A673 (cell line): ENCODE data around the gene AUH. TPM values are rescaled to one million over a fixed set of nuclear protein-coding genes. Genes with fewer than 3 reads are reported as not detected.

ENCODE experiments used
- BruUV-seq: library from RNA; stranded (reverse); fragments of 400-500 nt; replicated peaks from 2 replicates; lab custom pipeline; 2021; lab: Mats Ljungman, UMichigan
- CTCF ChIA-PET: fragments of 300-600 bp; sonication (Branson Sonifier 250); formaldehyde crosslinking; loops from one replicate; lab custom pipeline; 2022; ENCODE audit warnings: antibody characterized with exemption; lab: Charles Lee
- POLR2A ChIA-PET: fragments of 300-600 bp; sonication (Branson Sonifier 250); formaldehyde crosslinking; loops from one replicate; lab custom pipeline; 2022; ENCODE audit warnings: antibody characterized with exemption; ENCODE audit not compliant: low non-redundant PET; lab: Charles Lee
- DNase-seq: peaks from one replicate; pipeline ENCODE4 v3.0.0-alpha.2; 2015; ENCODE audit warnings: low spot score
- H3K27ac ChIP-seq: fragments of 200-600 bp; sonication (generic); 2 replicates; pipeline ENCODE4 v1.5.1; 2016; ENCODE audit warnings: mixed run types, low read depth, mild to moderate bottlenecking, mixed read lengths, antibody characterized with exemption, low read length; ENCODE audit not compliant: poor library complexity, severe bottlenecking
- H3K27me3 ChIP-seq: fragments of 200-600 bp; sonication (generic); replicated peaks from 2 replicates; pipeline ENCODE4 v1.6.1; 2017; ENCODE audit warnings: mixed run types, low read depth, mild to moderate bottlenecking, mixed read lengths, antibody characterized with exemption, low read length; ENCODE audit not compliant: insufficient read depth, poor library complexity
- H3K36me3 ChIP-seq: fragments of 200-600 bp; sonication (generic); 2 replicates; pipeline ENCODE4 v1.6.1; 2016; ENCODE audit warnings: mixed run types, mild to moderate bottlenecking, mixed read lengths, antibody characterized with exemption, low read length; ENCODE audit not compliant: insufficient read depth, poor library complexity, severe bottlenecking
- H3K4me1 ChIP-seq: fragments of 200-600 bp; sonication (generic); 2 replicates; pipeline ENCODE4 v1.6.1; 2017; ENCODE audit warnings: mixed run types, mild to moderate bottlenecking, mixed read lengths, antibody characterized with exemption, low read length; ENCODE audit not compliant: insufficient read depth, poor library complexity, severe bottlenecking
- H3K4me3 ChIP-seq: fragments of 200-600 bp; sonication (generic); 2 replicates; pipeline ENCODE4 v1.5.1; 2016; ENCODE audit warnings: low read depth, mixed run types, mild to moderate bottlenecking, mixed read lengths, low read length; ENCODE audit not compliant: poor library complexity, severe bottlenecking
- H3K9me3 ChIP-seq: fragments of 200-600 bp; sonication (generic); 2 replicates; pipeline ENCODE4 v1.6.1; 2016; ENCODE audit warnings: mixed run types, low read depth, mild to moderate bottlenecking, mixed read lengths, antibody characterized with exemption, low read length; ENCODE audit not compliant: poor library complexity, severe bottlenecking
- CTCF ChIP-seq: fragments of 300-800, 200-600 bp; sonication (generic); conservative IDR thresholded peaks from 2 replicates; pipeline ENCODE4 v1.5.1; 2017; ENCODE audit warnings: low read depth, mild to moderate bottlenecking, antibody characterized with exemption, low read length, moderate library complexity, mixed read lengths
- EZH2 ChIP-seq: fragments of 200-600 bp; sonication (generic); IDR thresholded peaks from 2 replicates; pipeline ENCODE4 v1.6.1; 2017; ENCODE audit warnings: borderline replicate concordance, low read depth, mild to moderate bottlenecking, mixed read lengths, antibody characterized with exemption, low read length; ENCODE audit not compliant: poor library complexity, severe bottlenecking
- intact Hi-C: fragments of 100-400 bp; cut with micrococcal nuclease; formaldehyde crosslinking; loops from one replicate; pipeline ENCODE4 v1.10.0; 2022; ENCODE audit not compliant: unreplicated experiment
- total RNA-seq: library from RNA; stranded (reverse); gene quantifications from 2 replicates; pipeline ENCODE4 v1.2.3, GENCODE V29; 2021

Gene AUH
- total RNA-seq, 1 experiment from 2014 or later = 12.3 TPM

- Histone ChIP-seq H3K27me3 (no peaks in the 10 kb centered on the region), H3K4me3 (no peak overlapping the region), H3K4me1 (no peaks in the 10 kb centered on the region), H3K9me3 (no peaks in the 10 kb centered on the region), H3K36me3 (no peaks in the 10 kb centered on the region), H3K27ac (no peak overlapping the region)
- DNase-seq = no peak
- CTCF ChIA-PET = no interaction called here
- no peak for TF ChIP-seq EZH2
- no peak for TF ChIP-seq CTCF
- POLR2A ChIA-PET = no interaction called here
- no TSS peak for BruUV-seq
- intact Hi-C loops = no loop called here
Observed at GRCh38 chr9:91282292-91282691, 79.4 kb downstream of the AUH start.

GRCh38 chr9:91279296-91280204, 82.2 kb downstream of the AUH start:
- no peak overlapping the region for H3K4me3 ChIP-seq
- intact Hi-C loops = no loop called here
- TF ChIP-seq EZH2 (no peak), CTCF (no peak)
- no peaks in the 10 kb centered on the region for H3K36me3 ChIP-seq
- no TSS peak for BruUV-seq
- DNase-seq = no peak
- H3K9me3 ChIP-seq = no peaks in the 10 kb centered on the region
- ChIA-PET POLR2A (no interaction called here), CTCF (no interaction called here)
- no peaks in the 10 kb centered on the region for H3K4me1 ChIP-seq
- H3K27me3 ChIP-seq = no peaks in the 10 kb centered on the region
- no peak overlapping the region for H3K27ac ChIP-seq

- no peaks in the 10 kb centered on the region for H3K27me3 ChIP-seq
- intact Hi-C loops = no loop called here
- no peak overlapping the region for H3K4me3 ChIP-seq
- H3K4me1 ChIP-seq = no peaks in the 10 kb centered on the region
- BruUV-seq = no TSS peak
- DNase-seq = no peak
- ChIA-PET POLR2A (no interaction called here), CTCF (no interaction called here)
- TF ChIP-seq CTCF = no peak
- TF ChIP-seq EZH2 = no peak
- H3K36me3 ChIP-seq = no peaks in the 10 kb centered on the region
- H3K27ac ChIP-seq = no peak overlapping the region
- no peaks in the 10 kb centered on the region for H3K9me3 ChIP-seq
Observed at GRCh38 chr9:91276513-91276912, 85.2 kb downstream of the AUH start.
